AG04450 (cell line): ENCODE results near the gene VRK2. TPM values are rescaled to one million over a fixed set of nuclear protein-coding genes. Genes with fewer than 3 reads are reported as not detected.

Experiments
- CTCF ChIA-PET: fragments of 300-600, 350-600 bp; formaldehyde crosslinking; extraction: SDS; loops from one replicate; lab custom pipeline; 2022; ENCODE audit warnings: antibody characterized with exemption, inconsistent platforms; lab: Charles Lee
- POLR2A ChIA-PET: fragments of 350-600 bp; formaldehyde crosslinking; extraction: SDS; loops from one replicate; lab custom pipeline; 2021; ENCODE audit warnings: antibody characterized with exemption, inconsistent platforms; lab: Yijun Ruan, JAX
- DNase-seq: peaks from one replicate; pipeline ENCODE4 v3.0.0-alpha.2; 2011; ENCODE audit warnings: low read depth, low spot score
- H3K27ac ChIP-seq: one replicate; pipeline ENCODE4 v1.5.1; 2012; ENCODE audit warnings: low read depth, low read length, control low read depth
- H3K27me3 ChIP-seq: one replicate; pipeline ENCODE4 v1.6.0; 2012; ENCODE audit warnings: low read length; ENCODE audit not compliant: control insufficient read depth, insufficient read depth
- H3K4me3 ChIP-seq: 2 replicates; pipeline ENCODE4 v1.5.1; 2011; ENCODE audit warnings: mild to moderate bottlenecking, low read depth, low read length, control low read depth
- H3K9me3 ChIP-seq: 2 replicates; pipeline ENCODE4 v1.5.1; 2012; ENCODE audit warnings: low read length; ENCODE audit not compliant: control insufficient read depth, insufficient read depth
- CTCF ChIP-seq: IDR thresholded peaks from 2 replicates; pipeline ENCODE4 v1.5.1; 2011; ENCODE audit warnings: low read depth, low read length, control low read depth, inconsistent platforms
- polyA minus RNA-seq: library from RNA; depleted of rRNA, polyadenylated mRNA; stranded (reverse); fragments of >200 nt; gene quantifications from 2 replicates; pipeline ENCODE4 v1.2.3, GENCODE V29; 2011; rRNA and poly(A)+ RNA removed
- polyA plus RNA-seq: library from polyadenylated mRNA; depleted of rRNA; stranded (reverse); fragments of >200 nt; gene quantifications from 2 replicates; pipeline ENCODE4 v1.2.3, GENCODE V29; 2011; rRNA removed

The VRK2 gene
- polyA plus RNA-seq (15.0 and 19.4 TPM in 2 replicates), polyA minus RNA-seq (6.5 and 11.6 TPM in 2 replicates)

- Histone ChIP-seq H3K4me3 (peak within 1 kb of the TSS; percentile 70), H3K9me3 (no peaks in the 10 kb centered on the region), H3K27me3 (no peaks in the 10 kb centered on the region), H3K27ac (peak within 1 kb of the TSS; percentile 80)
- ChIA-PET CTCF (no interaction called here), POLR2A (interaction anchor here (1.4 kb wide), 3 partner anchors 15 to 194 kb away, joined by 3 to 5 read pairs (median 4); partner anchors contain the start of gene FANCL)
- DNase-seq, result peak; percentile 68
- peak; percentile 21; the same call in 1 of the 2 replicates for TF ChIP-seq CTCF
Observed at GRCh38 chr2:58046585-58047372, at the start of gene VRK2. VRK2 (plus strand) TSS chr2:58046806; CDS start chr2:58048832, 2,026 bp downstream.

GRCh38 chr2:58006256-58006951 is 40.2 kb upstream of the VRK2 start:
- no peak for TF ChIP-seq CTCF
- CTCF ChIA-PET, result no interaction called here
- H3K27ac ChIP-seq, result no peak overlapping the region
- H3K9me3 ChIP-seq, result no peaks in the 10 kb centered on the region
- no peaks in the 10 kb centered on the region for H3K27me3 ChIP-seq
- no peak overlapping the region for H3K4me3 ChIP-seq
- DNase-seq, result no peak
- POLR2A ChIA-PET, result no interaction called here

GRCh38 chr2:58006952-58007284 is 39.7 kb upstream of the VRK2 start:
- no peak for TF ChIP-seq CTCF
- Histone ChIP-seq H3K27ac (no peak overlapping the region), H3K4me3 (no peak overlapping the region), H3K27me3 (no peaks in the 10 kb centered on the region), H3K9me3 (no peaks in the 10 kb centered on the region)
- no peak for DNase-seq
- POLR2A ChIA-PET, result no interaction called here
- CTCF ChIA-PET, result no interaction called here

GRCh38 chr2:58010599-58010998 is 36.0 kb upstream of the VRK2 start:
- CTCF ChIA-PET, result no interaction called here
- no peak for DNase-seq
- H3K9me3 ChIP-seq, result no peaks in the 10 kb centered on the region
- POLR2A ChIA-PET, result no interaction called here
- no peak overlapping the region for H3K4me3 ChIP-seq
- TF ChIP-seq CTCF, result no peak
- no peak overlapping the region for H3K27ac ChIP-seq
- no peaks in the 10 kb centered on the region for H3K27me3 ChIP-seq

- Histone ChIP-seq H3K27me3 (no peaks in the 10 kb centered on the region), H3K9me3 (no peaks in the 10 kb centered on the region), H3K4me3 (no peak overlapping the region), H3K27ac (no peak overlapping the region)
- no peak for DNase-seq
- CTCF ChIA-PET, result no interaction called here
- POLR2A ChIA-PET, result no interaction called here
- TF ChIP-seq CTCF, result no peak
Observed at GRCh38 chr2:58019229-58019628, 27.4 kb upstream of the VRK2 start.
